Measurements from ENCODE around the gene ZNF195.
"Not testable (repeated sequence)": the region's sequence is repeated elsewhere in the genome, so short reads cannot be mapped to it uniquely, and the experiment has no call there.

GRCh38 chr11:3419496-3419895 lies 40.5 kb upstream of the ZNF195 start:
- TF ChIP-seq CTCF, POLR2A, POLR2AphosphoS5, EP300 (IDR thresholded peaks at IDR 0.05): not testable (repeated sequence)
